ENCODE results near the gene TPST2. TPM values are rescaled to one million over a fixed set of nuclear protein-coding genes. Genes with fewer than 3 reads are reported as not detected.

Gene TPST2
- total and polyA plus RNA-seq, 9 of the 15 experiments (the other 6 are each of a cell fraction or from before 2014, with no cell fraction given) = 14.2 to 123 (median 60.1) TPM

DNA sequence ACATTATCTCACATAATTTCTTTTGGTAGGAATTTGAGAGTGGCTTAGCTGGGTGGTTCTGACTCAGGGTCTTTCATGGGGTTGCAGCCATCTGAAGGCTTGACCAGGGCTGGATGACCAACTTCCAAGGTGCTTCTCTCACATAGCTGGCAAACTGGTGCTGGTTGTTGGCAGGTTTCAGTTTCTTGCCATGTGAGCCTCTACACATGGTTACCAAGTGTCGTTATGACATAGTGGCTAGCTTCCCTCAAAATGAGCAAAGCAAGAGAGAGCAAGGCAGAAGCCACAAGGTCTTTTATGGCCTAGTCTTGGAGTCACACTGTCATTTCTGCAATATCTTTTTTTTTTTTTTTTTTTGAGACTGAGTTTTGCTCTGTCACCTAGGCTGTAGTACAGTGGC is 73.4 kb downstream of the TPST2 start:
- in situ Hi-C loops (cut with MboI) (no loop called here), intact Hi-C loops (cut with micrococcal nuclease) (no loop called here)
- DNase-seq (ENCODE audit: extremely low read depth in 1 of 4, low spot score in 3 of 4) = no peak
- Histone ChIP-seq H4K20me1 (replicated peaks; ENCODE audit: control insufficient read depth, insufficient read depth, low read length) (no peaks in the 10 kb centered on the region), H3K9ac (ENCODE audit: insufficient read depth in 1 of 2, low read depth in 2 of 2, low read length in 2 of 2) (no peak overlapping the region), H3K27me3 (ENCODE audit: control insufficient read depth in 2 of 2, insufficient read depth in 2 of 2, low read length in 2 of 2) (no peaks in the 10 kb centered on the region), H3K79me2 (ENCODE audit: control insufficient read depth, insufficient read depth, low read length) (peaks cover 21% of the 10 kb centered on the region), H3K4me3 (no peak overlapping the region), H3K4me1 (replicated peaks in 1 of 2; ENCODE audit: control insufficient read depth in 2 of 2, insufficient read depth in 2 of 2, low read length in 2 of 2) (peaks cover 0 to 6% of the 10 kb centered on the region in 2 experiments; a peak in 3 of 5 replicates), H3K36me3 (ENCODE audit: control insufficient read depth, insufficient read depth, low read length) (peaks cover under 1% of the 10 kb centered on the region; the same call in 2 of the 3 replicates), H3K9me1 (ENCODE audit: control insufficient read depth, insufficient read depth, low read length) (no peaks in the 10 kb centered on the region), H3K27ac (ENCODE audit: extremely low read depth, low read depth, low read length) (0 out of 3 replicates have a peak overlapping the region, but pooled peaks have one; percentile 7), H3K9me3 (replicated peaks; ENCODE audit: control insufficient read depth, insufficient read depth, low read depth, low read length) (no peaks in the 10 kb centered on the region), H3K4me2 (ENCODE audit: insufficient read depth, low read length) (no peak overlapping the region), H2AFZ (ENCODE audit: low read depth, low read length) (no peak overlapping the region)
- no TSS peak for BruUV-seq (replicated peaks)
- ChIA-PET POLR2A (interaction anchor here (0.7 kb wide), 1 partner anchor 18 kb away, joined by 3 read pairs; no protein-coding TSS in a partner anchor), CTCF (ENCODE audit: low intra/inter-chr PET ratio) (no interaction called here)
- WGBS (ENCODE audit: insufficient coverage, low coverage, missing lambda C conversion rate) = 60% methylated on average over 1 of the region's 1 CpG
- ATAC-seq = no peak
- TF ChIP-seq BHLHE40 (IDR thresholded peaks at IDR 0.05; ENCODE audit: low read length) = no peak
- TF ChIP-seq, protein P1, sequence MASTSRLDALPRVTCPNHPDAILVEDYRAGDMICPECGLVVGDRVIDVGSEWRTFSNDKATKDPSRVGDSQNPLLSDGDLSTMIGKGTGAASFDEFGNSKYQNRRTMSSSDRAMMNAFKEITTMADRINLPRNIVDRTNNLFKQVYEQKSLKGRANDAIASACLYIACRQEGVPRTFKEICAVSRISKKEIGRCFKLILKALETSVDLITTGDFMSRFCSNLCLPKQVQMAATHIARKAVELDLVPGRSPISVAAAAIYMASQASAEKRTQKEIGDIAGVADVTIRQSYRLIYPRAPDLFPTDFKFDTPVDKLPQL (IDR thresholded peaks at IDR 0.05; ENCODE audit: extremely low read depth, insufficient read length) = no peak
- TF ChIP-seq ZBTB7A (IDR thresholded peaks at IDR 0.05; ENCODE audit: borderline replicate concordance, control insufficient read depth, low read depth, low read length) = no peak
- TF ChIP-seq, protein P2, sequence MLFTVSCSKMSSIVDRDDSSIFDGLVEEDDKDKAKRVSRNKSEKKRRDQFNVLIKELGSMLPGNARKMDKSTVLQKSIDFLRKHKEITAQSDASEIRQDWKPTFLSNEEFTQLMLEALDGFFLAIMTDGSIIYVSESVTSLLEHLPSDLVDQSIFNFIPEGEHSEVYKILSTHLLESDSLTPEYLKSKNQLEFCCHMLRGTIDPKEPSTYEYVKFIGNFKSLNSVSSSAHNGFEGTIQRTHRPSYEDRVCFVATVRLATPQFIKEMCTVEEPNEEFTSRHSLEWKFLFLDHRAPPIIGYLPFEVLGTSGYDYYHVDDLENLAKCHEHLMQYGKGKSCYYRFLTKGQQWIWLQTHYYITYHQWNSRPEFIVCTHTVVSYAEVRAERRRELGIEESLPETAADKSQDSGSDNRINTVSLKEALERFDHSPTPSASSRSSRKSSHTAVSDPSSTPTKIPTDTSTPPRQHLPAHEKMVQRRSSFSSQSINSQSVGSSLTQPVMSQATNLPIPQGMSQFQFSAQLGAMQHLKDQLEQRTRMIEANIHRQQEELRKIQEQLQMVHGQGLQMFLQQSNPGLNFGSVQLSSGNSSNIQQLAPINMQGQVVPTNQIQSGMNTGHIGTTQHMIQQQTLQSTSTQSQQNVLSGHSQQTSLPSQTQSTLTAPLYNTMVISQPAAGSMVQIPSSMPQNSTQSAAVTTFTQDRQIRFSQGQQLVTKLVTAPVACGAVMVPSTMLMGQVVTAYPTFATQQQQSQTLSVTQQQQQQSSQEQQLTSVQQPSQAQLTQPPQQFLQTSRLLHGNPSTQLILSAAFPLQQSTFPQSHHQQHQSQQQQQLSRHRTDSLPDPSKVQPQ (CRISPR knock-in tag; IDR thresholded peaks at IDR 0.05; ENCODE audit: borderline replicate concordance) = no peak
- 0 out of 2 replicates have a peak, but pooled peaks have one; percentile 12 for TF ChIP-seq CEBPG (CRISPR knock-in tag; IDR thresholded peaks at IDR 0.05)
- TF ChIP-seq CEBPG (tag; conservative IDR thresholded peaks at IDR 0.05 in 1 of 2, IDR thresholded peaks at IDR 0.05 in 1 of 2) = no peak
- 0 out of 2 replicates have a peak, but pooled peaks have one; percentile 20 for TF ChIP-seq L3MBTL2 (IDR thresholded peaks at IDR 0.05)
- TF ChIP-seq NELFE (IDR thresholded peaks at IDR 0.05; ENCODE audit: insufficient read depth, insufficient read length) = no peak
- TF ChIP-seq, protein P3, sequence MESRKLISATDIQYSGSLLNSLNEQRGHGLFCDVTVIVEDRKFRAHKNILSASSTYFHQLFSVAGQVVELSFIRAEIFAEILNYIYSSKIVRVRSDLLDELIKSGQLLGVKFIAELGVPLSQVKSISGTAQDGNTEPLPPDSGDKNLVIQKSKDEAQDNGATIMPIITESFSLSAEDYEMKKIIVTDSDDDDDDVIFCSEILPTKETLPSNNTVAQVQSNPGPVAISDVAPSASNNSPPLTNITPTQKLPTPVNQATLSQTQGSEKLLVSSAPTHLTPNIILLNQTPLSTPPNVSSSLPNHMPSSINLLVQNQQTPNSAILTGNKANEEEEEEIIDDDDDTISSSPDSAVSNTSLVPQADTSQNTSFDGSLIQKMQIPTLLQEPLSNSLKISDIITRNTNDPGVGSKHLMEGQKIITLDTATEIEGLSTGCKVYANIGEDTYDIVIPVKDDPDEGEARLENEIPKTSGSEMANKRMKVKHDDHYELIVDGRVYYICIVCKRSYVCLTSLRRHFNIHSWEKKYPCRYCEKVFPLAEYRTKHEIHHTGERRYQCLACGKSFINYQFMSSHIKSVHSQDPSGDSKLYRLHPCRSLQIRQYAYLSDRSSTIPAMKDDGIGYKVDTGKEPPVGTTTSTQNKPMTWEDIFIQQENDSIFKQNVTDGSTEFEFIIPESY (CRISPR knock-in tag; IDR thresholded peaks at IDR 0.05) = no peak
- no peak for FAIRE-seq
